Occipital lobe (tissue), 2 donors: ENCODE results near the gene HIVEP1. TPM values are rescaled to one million over a fixed set of nuclear protein-coding genes. Genes with fewer than 3 reads are reported as not detected.

Experiments
- DNase-seq: peaks from one replicate; lab custom pipeline; 2025; lab: John Stamatoyannopoulos, UW
- total RNA-seq: library from RNA; depleted of rRNA; stranded (reverse); fragments of >200 nt; gene quantifications from one replicate; pipeline ENCODE4 v1.2.3, GENCODE V29; 2014

HIVEP1 gene
- total RNA-seq, 1 donor from 2014 or later = 22.0 TPM

DNA sequence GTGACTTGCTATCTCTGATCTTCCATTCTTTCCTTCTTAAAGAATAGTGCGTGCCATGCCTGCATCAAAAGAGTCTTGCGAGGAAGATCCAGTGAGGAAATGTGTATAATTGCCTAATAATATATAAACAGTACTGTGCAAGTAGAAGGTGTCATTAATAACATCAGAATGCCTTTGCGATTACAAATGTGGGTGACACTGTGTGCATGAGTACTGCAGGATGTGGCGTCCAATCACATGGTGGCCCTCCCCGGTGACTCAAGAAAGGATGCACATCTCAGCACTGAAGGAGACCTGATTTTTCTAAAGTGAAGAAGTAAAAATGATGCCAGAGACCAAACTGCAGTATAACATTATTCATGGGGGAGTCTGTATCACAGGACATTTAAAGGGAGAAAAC, 170.6 kb downstream of the HIVEP1 start:
- DNase-seq = no peak

DNA sequence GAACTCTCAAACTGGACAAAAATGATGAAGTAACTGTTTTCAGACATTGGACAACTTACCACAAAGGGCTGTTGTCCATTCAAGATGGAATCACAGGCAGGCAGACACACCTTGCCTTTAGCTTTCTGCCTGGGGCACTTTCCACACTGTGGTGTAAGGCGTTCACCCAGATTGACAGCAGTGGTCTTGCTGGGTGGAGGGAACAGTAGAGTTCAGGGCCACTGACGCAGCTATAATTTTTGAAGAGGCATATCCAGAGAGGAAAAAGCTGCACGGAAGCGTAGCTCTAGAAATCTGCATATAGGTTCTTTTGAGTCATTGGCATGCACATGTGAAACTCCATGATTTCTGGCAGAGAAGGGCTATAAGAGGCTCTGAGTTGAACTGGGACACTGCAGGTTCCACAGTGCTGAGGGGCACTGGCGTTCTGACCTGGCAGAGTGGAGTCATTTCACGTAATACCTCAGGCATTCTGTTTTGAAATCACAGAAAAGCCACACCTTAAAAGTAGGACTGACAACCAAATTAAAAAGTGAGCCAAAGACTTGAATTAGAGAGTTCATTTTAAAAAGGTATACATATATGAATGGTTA, 173.1 kb downstream of the HIVEP1 start:
- no peak for DNase-seq

DNA sequence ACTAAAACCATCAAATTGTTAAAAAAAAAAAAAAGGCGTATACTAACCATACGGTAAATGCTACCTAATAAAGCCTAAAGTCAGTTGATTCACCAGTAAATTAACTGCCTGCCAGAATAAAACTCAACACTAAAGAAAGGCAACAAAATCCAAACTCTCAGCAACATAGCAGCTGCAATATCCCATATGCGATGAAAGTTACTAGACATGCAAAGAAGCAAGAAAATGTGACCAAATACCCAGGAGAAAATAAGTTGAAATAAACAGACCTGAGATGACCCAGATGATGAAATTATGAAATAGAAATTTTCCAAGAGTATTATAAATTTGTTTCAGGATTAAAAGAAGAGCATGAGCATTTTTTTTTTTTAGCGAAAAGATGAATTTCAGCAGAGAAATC, 174.4 kb downstream of the HIVEP1 start:
- DNase-seq = no peak

DNA sequence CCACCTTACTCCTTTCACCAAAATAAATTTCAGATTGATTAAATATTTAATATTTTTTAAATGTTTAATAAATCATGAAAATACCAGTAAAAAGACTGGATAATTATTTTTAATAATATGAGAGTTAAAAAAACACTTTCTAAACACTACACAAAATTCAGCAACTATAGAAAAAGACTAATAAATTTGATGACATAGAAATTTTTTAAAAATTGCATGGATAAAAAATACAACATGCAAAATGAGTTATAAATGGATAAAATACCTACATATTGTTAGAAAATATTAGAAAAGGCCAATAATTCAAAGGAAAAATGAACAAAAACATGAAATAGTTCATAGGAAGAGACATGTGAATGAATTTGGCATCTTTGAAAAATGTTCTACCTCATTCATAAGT, 177.0 kb downstream of the HIVEP1 start:
- no peak for DNase-seq

DNA sequence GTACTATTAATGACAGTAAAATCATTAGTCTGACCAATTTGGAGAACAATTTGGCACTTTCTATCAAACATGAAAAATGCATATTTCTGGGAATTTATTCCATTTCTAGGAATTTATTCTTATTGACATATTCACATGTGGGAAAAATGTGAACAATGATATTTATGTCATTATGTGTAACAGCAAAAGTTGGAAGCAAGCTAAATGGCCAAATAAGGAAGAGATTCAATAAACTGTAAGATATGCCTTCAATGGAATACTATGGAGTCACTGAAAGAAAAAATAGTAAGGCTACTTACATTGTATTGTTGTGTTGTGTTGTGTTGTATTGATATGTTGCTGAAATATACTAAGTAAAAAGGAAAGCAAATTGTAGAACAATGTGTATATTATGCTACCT, 177.5 kb downstream of the HIVEP1 start:
- no peak for DNase-seq

DNA sequence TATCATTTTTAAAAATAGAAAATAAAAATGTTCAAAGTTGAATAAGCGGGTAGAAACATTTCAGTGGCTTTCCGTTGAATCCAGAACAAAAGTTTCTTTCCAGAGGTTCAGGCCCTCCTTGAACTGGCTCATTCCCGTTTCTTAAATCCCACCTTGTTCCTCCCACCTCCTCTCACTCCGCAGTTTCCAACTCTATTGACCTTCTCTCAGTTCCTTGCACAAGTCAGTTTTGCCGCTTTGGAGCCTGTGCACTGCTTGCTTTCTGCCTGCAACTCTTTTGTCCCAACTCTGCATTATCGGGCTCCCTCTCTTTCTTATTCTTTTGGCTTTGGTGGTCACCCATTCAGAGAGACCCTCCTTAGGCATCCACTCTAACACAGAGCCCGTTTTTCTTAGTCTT, 178.1 kb downstream of the HIVEP1 start:
- no peak for DNase-seq

DNA sequence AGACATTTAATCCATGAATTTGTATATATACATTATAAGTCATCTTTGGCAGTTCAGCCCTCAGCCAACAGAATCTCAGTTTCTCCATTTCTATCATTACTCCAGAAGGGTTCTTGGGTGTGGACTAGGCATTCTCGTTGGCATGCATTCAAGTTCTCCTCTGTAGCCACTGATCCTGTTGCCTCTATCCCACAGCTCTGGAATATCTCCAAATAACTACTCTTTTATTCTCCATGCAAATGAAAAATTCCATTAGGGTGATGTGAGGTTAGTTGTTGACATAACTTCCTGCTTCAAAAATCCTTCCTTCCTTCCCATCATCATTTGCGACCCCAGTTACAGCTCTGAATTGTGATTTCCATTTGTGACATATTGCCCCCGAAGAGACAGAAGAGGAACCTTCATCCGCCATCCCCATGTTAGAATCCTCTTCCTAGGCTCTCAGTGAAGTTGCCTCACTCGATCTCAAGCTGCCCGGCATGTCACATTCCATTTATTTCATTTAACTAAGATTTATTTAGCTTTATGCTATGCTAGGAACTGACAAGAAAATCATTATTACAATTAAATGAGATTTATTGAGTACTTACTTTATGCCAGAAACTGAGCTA, 184.3 kb downstream of the HIVEP1 start:
- no peak for DNase-seq

DNA sequence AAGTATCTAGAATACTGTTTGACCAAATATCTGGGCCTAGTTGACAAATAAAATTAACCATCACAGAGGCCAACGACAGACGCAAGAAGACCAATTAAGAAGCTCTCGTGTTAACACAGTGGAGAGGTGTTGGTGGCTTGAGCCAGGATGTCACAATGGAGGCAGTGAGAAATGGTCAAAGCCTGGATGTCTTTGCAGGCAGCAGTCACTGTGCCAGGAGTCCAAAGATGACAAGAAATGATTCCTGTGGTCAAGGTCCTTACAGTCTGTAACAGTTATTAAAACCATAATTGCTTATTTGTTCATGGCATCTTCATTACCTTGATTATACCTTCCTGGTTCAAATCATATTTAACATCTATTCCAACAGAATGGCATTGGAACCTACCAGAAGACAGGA, 186.7 kb downstream of the HIVEP1 start:
- DNase-seq = no peak

DNA sequence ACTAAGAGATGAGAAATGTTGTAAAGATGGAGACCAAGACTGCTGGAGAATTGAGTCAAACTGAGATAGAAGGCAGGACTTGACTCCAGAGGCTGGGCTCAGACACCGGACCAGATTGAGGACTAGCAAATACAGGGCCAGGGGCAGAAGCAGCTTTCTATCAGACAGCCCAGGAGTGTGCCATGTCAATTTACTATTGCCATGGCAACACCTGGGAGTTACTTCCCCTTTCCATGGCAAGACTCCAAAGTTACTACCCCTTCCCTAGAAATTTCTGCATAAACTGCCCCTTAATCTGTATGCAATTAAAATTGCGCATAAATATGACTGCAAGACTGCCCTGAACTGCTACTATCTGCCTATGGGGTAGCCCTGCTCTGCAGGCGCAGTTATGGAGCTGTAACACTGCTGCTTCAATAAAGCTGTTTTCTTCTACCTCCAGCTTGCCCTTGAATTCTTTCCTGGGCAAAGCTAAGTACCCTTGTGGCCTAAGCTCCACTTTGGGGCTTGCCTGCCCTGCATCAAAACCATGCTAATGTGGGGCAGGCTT, 188.0 kb downstream of the HIVEP1 start:
- no peak for DNase-seq

DNA sequence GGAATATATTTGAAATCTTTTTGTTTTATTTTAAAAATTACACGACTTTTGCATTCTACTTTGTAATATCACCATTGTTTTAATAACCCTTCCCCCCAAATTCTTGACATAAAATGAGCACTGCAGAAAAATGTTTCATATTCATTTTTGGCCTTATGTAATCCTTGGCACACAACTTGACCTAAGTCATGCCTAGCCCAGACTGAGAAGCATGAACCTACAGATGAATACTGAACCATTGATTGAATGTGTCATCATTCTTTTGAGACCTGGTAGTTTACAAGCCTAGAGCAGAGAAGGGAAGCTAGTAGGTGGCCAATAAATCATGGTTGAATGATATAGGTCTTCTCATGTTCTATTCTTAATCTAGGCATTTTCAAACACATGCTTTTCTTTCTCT, 188.6 kb downstream of the HIVEP1 start:
- no peak for DNase-seq

DNA sequence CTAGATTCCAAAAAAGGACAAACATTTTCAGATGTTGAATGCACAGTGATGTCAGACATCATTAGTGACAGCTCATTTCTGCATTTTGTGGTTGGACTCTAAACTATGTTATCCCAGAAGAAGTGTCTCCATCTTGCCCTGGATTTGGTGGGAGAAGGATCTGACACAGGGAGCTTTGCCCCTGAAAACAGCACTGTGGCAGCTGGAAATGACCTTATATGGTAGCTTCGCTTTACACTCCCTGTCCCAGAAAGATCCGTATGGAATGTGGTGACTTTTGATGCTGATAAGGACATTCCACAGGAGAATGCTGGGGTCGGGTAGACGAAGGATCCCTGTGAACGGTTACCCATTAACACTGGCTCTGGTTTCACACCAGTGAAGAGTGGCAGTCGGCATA, 190.9 kb downstream of the HIVEP1 start:
- no peak for DNase-seq

DNA sequence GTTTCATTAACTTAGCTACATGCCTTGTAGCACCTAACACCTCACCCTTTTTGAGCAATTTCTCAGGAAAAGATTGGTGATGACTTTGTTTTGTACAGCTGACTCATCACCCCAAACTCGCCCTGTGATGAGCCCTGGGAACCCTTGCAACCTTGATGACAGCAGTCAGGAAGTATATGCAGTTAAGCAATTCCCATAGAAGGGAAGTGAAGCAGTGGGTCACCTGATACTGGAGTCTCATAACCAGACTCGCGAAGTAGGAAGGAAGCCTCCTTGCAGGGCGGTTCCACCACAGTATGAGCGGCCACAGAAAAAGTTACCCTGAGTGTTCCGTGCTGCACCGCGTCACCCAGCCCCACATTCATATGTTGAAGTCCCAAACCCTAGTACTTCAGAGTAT, 196.1 kb downstream of the HIVEP1 start:
- DNase-seq = no peak

DNA sequence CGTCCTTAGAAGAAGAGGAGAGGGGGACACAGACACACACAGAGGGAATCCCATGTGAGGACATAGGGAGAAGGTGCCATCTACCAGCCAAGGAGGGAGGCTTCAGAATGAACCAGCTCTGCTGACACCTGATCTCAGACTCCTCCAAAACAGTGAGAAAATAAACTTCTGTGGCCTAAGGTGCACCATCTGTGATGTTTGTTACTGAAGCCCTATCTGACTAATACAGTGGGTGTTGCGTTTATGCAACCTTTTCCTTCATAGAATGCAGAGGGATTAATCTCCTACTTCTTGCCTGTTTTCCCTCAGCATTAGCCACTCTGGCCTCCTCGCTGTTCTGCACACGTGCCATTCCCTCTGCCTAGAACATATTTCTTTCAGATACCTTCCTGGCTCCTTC, 196.6 kb downstream of the HIVEP1 start:
- no peak for DNase-seq

Other genes with a start within 250 kb of the HIVEP1 start
- gene ADTRP, start 233.5 kb upstream of the HIVEP1 start, total RNA-seq = 2.5 TPM